Effector memory CD4-positive, alpha-beta T cell (primary cell): Measurements from ENCODE around the gene NCKAP5.

ENCODE experiments used
- DNase-seq, 3 donors: peaks; one replicate each; pipeline ENCODE4 v3.0.0-alpha.2; 2020
- H3K27ac ChIP-seq: 2 replicates; pipeline ENCODE4 v1.7.0; 2013; ENCODE audit warnings: mild to moderate bottlenecking, low read length, moderate library complexity; ENCODE audit not compliant: insufficient read depth, poor library complexity, severe bottlenecking
- H3K27me3 ChIP-seq: replicated peaks from 2 replicates; pipeline ENCODE4 v1.7.0; 2013; ENCODE audit warnings: mild to moderate bottlenecking, low read length; ENCODE audit not compliant: insufficient read depth, control insufficient read depth, poor library complexity, severe bottlenecking
- H3K36me3 ChIP-seq: 2 replicates; pipeline ENCODE4 v1.7.0; 2013; ENCODE audit warnings: mild to moderate bottlenecking, low read length, moderate library complexity; ENCODE audit not compliant: control insufficient read depth, insufficient read depth
- H3K4me1 ChIP-seq: 2 replicates; pipeline ENCODE4 v1.7.0; 2013; ENCODE audit warnings: low read length, mild to moderate bottlenecking; ENCODE audit not compliant: control insufficient read depth, insufficient read depth, poor library complexity, severe bottlenecking
- H3K4me3 ChIP-seq: 2 replicates; pipeline ENCODE4 v1.7.0; 2013; ENCODE audit warnings: low read length, low read depth, mild to moderate bottlenecking; ENCODE audit not compliant: insufficient read depth, poor library complexity, severe bottlenecking
- H3K9me3 ChIP-seq: 2 replicates; pipeline ENCODE4 v1.7.0; 2013; ENCODE audit warnings: mild to moderate bottlenecking, low read length, moderate library complexity; ENCODE audit not compliant: control insufficient read depth

The NCKAP5 gene

DNA sequence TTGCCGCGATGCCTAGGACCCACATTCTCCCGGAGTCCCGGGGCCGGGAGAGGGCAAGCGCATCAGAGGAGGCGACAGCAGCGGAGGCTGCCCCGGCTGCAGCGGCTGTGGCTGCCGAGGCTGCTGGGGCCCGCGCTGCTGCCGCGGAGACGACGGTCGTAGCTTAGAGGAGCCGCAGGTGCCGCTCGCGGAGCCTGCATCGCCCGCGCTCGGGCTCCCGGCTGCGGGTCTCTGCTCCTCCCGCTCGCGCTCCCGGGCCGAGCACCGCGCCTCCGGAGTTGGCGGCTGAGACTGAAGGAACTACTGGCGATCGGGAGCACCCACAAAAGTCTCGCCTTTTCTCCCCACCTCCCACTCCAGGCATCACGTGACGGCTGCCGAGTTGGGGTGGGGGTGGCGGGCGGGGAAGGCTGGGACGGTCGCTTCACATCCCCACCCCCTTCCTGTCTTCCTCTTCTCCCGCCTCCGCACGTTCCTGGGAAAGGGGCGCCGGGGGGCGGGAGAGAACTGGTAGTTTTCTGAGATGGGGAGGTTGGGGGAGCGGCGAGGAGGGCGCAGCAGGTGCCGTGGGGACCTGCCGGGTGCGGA is 898.3 kb downstream of the NCKAP5 start, which contains the start of gene LYPD1:
TSS of gene LYPD1 (minus strand) at position 298 of the 588 bp plus-strand sequence. CDS start at position 25, 273 bp downstream.
- Histone ChIP-seq H3K27ac (no peak within 1 kb of the TSS), H3K27me3 (no peaks in the 10 kb centered on the region), H3K4me3 (no peak within 1 kb of the TSS), H3K4me1 (no peaks in the 10 kb centered on the region), H3K36me3 (no peaks in the 10 kb centered on the region), H3K9me3 (no peaks in the 10 kb centered on the region)
- DNase-seq, result no peak

DNA sequence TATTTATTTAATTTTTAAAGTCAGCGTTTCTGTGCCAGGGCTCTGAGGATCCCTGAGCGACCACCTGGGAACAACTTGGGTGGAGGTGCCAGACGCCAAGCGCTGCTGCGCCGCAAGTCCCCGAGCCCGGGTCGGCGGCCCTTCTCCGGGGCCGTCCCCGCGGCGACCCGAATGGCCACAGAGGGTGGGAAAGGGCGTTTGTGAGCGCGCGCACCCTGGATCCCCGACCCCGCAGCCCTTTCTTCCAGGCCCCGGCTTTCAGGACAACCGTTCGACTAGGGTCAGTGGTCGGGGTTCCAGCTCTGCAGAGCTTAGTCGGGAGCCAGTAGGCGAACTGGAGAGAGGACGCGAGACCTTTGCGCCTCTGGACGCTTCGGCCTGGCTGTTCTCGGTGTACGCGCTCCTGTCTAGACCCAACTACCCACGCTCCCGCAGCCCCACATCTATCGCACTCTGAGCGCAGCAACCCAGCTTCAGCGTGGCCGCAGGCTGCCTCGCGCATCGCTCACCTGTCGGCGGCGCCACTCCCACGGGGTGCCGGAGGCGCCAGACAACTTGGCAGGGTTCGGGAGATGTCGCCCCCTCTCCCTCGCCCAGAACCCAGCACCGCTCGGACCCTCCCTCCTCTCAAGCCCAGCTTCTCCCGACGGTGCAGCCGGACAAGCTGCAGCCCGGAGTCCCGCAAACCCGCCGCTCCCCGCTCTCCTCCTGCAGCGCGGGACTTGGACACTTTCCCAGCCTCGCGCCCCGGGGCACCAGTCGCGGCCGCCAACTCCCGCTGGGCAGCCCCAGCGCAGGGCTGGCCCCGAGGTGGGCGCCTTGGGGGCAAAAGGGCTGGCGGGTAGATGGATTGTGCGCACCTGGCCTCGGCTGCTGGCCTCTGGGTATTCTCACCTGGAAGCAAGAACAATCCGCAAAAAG is 899.0 kb downstream of the NCKAP5 start:
- no peaks in the 10 kb centered on the region for H3K9me3 ChIP-seq
- H3K27ac ChIP-seq, result no peak overlapping the region
- no peak overlapping the region for H3K4me3 ChIP-seq
- H3K36me3 ChIP-seq, result no peaks in the 10 kb centered on the region
- H3K4me1 ChIP-seq, result no peaks in the 10 kb centered on the region
- DNase-seq, result no peak
- H3K27me3 ChIP-seq, result no peaks in the 10 kb centered on the region

DNA sequence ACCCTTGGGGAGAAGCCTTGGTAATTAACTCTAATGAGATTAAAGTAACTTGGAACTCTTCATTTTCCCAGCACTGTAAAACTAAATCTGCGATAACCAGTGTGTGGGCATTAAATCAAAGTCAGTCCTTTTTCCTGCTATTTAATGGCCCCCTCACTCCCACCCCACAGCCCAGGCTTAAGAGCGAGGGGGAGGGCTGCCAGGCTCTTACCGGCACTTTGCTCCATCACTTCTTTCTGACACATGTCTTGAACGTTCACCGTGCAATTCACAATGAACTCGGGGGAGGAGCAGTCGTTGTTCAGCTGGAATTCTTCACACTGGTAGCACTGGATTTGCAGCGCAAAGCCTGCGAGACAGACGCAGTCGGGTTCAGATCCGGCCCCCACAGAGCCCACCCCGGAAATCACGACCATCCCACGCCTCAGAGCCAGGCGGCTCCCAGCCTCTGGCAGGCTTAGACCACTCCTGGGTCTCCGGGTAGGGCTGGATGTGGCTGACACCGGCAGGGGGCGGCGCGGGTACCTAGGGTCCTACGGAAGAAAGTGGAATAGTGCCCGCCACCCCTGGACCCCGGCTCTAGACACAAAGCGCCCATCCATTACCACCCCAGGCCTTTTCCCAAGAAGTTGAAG is 900.0 kb downstream of the NCKAP5 start:
- H3K4me1 ChIP-seq, result no peaks in the 10 kb centered on the region
- no peaks in the 10 kb centered on the region for H3K9me3 ChIP-seq
- H3K27me3 ChIP-seq, result no peaks in the 10 kb centered on the region
- no peaks in the 10 kb centered on the region for H3K36me3 ChIP-seq
- no peak for DNase-seq
- no peak overlapping the region for H3K4me3 ChIP-seq
- no peak overlapping the region for H3K27ac ChIP-seq

DNA sequence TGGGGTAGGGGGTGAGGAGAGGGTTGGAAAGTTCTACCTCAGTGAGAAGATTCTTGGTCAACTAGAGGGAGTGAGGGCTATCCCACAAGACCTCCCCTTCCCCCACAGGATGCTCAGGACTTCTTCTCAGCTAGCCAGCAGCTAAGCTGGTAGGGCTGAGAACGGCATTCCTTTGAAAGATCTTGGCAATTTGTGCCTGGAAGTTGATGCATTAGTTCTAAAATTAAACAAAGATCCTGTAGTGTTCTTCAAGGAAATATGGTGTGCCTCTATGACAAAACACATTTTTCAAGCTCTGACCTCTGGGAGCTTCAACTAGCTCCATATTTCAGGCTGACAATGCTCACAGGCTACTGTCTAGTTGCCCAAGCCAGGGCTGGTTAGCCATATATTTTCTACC is 900.6 kb downstream of the NCKAP5 start:
- H3K36me3 ChIP-seq, result no peaks in the 10 kb centered on the region
- no peaks in the 10 kb centered on the region for H3K9me3 ChIP-seq
- no peaks in the 10 kb centered on the region for H3K4me1 ChIP-seq
- no peak overlapping the region for H3K27ac ChIP-seq
- H3K4me3 ChIP-seq, result no peak overlapping the region
- no peak for DNase-seq
- no peaks in the 10 kb centered on the region for H3K27me3 ChIP-seq

DNA sequence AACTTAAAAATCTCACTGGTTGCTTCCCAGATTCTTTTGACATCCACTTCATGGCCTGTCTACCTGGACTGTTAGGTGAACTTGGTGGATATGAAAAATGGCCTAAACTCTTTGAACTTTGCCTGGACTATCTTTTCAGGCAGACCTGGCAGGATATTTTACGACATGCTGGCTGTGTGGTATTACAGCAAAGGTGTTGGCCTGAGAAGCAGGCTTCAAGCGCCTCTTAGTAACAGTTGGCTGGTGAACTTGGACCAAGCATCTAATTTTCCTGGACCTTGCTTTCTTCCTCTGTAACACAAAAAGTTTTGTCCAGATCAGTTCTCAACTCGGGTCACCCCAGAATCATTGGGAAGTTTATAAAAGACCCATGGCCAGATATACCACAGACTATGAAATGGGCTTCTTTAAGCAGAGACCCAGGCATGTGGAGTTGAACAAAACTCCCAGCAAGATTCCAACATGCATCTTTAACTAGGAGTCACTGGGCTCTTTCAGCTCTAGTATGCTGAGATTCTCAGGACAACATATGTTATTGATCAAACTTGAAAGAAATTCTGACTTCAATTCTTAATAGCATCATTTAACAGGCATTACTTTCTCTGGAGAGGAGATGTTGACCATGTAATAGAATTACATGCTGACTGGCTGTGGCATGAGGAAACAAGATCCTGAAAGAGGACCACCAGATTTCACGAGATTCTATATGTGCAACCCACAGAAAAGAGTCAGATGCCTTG is 902.7 kb downstream of the NCKAP5 start:
- H3K27ac ChIP-seq, result no peak overlapping the region
- DNase-seq, result no peak
- H3K9me3 ChIP-seq, result no peaks in the 10 kb centered on the region
- H3K36me3 ChIP-seq, result no peaks in the 10 kb centered on the region
- H3K27me3 ChIP-seq, result no peaks in the 10 kb centered on the region
- H3K4me1 ChIP-seq, result no peaks in the 10 kb centered on the region
- H3K4me3 ChIP-seq, result no peak overlapping the region

DNA sequence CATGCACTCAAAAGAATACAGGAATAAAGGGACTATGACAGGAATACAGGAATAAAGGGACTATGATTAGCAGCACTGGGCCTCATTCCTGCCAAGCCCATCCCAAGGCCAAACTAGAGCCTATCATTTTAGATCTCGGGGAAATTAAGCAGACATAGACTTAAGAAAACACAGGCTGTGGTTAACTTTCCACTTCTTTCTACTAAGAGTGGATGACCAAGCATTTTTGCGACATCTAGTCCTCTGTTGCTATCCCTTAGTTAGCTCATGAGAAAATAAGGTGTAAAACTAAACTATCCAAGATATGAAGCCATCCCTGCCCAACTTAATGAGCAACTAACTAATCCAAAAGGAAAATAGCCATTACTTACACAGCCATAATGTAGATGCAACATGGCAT is 904.2 kb downstream of the NCKAP5 start:
- Histone ChIP-seq H3K4me3 (no peak overlapping the region), H3K4me1 (no peaks in the 10 kb centered on the region)

DNA sequence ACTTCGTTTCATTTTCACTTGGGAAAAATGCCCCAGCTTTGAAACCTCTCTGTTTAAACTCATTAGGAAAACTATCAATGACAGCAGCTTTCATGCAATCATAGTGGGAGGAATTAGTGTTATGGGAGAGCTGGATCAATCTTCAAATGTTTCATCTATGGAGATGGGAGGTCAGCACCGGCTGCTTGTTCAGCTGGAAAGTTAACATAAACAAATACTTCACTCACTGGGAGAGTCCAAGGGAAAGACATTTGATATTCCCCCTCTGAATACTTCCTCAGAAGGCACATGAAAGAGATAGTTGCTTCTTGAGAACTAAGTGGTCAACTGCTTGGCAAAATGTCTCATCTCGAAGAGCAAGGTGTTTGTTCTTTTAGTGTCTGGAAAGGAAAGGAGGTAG is 905.5 kb downstream of the NCKAP5 start:
- Histone ChIP-seq H3K9me3 (no peaks in the 10 kb centered on the region), H3K27ac (no peak overlapping the region), H3K27me3 (no peaks in the 10 kb centered on the region), H3K4me1 (no peaks in the 10 kb centered on the region), H3K36me3 (no peaks in the 10 kb centered on the region), H3K4me3 (no peak overlapping the region)
- no peak for DNase-seq

More for the DNA sequence above, 904.2 kb downstream of the NCKAP5 start:
- DNase-seq, result no peak
- no peaks in the 10 kb centered on the region for H3K27me3 ChIP-seq
- H3K27ac ChIP-seq, result no peak overlapping the region
- H3K36me3 ChIP-seq, result no peaks in the 10 kb centered on the region
- no peaks in the 10 kb centered on the region for H3K9me3 ChIP-seq

DNA sequence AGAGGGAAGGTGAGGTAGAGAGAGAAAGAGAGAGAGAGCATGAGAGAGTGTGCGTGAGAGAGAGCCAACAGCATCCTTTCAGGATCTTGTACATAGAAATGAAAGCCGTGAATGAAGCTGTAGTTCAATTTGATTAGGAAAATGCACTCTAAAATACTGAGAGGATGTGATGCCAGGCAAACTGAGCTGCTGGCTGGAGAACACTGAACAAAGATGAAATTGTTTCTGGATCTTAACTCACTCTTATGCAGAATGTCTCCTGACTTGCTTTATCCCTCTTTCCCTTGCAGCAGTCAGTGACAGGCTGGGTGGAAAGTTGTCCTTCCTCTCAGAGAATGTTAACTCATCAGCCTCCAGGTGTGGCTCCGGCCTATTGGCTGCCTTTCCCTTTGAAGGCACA is 908.9 kb downstream of the NCKAP5 start:
- Histone ChIP-seq H3K27ac (no peak overlapping the region), H3K9me3 (no peaks in the 10 kb centered on the region), H3K36me3 (no peaks in the 10 kb centered on the region), H3K4me3 (no peak overlapping the region), H3K4me1 (no peaks in the 10 kb centered on the region), H3K27me3 (no peaks in the 10 kb centered on the region)
- DNase-seq, result no peak

DNA sequence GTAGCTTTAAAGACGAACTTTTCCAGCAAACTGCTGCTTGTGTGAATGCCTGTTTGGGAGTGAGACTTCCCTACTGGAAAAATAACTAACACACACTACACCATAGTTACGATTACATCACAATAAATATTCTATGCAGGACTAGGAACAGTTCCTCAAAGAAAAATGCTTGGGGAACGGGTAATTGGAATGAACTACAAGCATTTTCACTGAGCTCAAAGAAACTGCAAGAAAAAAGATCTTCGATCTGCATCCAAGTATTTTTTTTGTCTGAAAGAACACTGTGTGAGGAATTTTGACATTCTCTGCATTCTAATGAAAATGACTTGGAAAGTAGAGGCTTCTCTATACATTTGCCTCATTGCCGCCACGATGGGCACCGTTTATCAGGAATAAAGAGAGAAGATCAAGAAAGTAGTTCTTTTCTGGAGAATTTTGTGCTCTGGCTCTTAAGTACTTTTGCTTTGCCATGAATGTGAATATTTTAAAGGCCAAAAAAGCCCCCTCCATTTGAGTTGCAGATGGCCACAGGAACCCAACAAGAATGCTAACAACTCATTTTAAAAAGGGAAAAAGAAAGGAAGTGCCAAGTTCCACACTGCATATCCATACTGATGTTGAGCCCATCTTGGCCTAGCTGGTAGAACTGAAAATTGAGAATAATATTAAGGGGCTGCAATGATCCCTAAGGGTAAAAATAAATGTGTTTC is 911.8 kb downstream of the NCKAP5 start:
- Histone ChIP-seq H3K4me1 (no peaks in the 10 kb centered on the region), H3K4me3 (no peak overlapping the region), H3K27me3 (no peaks in the 10 kb centered on the region), H3K27ac (no peak overlapping the region), H3K9me3 (no peaks in the 10 kb centered on the region), H3K36me3 (no peaks in the 10 kb centered on the region)
- DNase-seq, result no peak
